SU-DHL-6 (cell line): Measurements from ENCODE around the gene BIN1.

ENCODE experiments used
- H2AFZ ChIP-seq: fragments of 200-600 bp; sonication (generic); 2 replicates; pipeline ENCODE4 v1.6.1; 2014; ENCODE audit warnings: low read depth, mild to moderate bottlenecking, moderate library complexity, mixed read lengths, antibody characterized with exemption, low read length; ENCODE audit not compliant: severe bottlenecking
- H3F3A ChIP-seq: fragments of 200-600 bp; shearing (Covaris generic); 2 replicates; pipeline ENCODE4 v1.6.0; 2016; ENCODE audit warnings: antibody characterized with exemption, mild to moderate bottlenecking; ENCODE audit not compliant: insufficient read depth
- H3K27ac ChIP-seq: fragments of 200-600 bp; sonication (generic); 2 replicates; pipeline ENCODE4 v1.5.1; 2016; ENCODE audit warnings: low read depth, mild to moderate bottlenecking, low read length, moderate library complexity, mixed read lengths
- H3K27me3 ChIP-seq: fragments of 200-600 bp; sonication (generic), shearing (Covaris generic); 2 replicates; pipeline ENCODE4 v1.6.0; 2014; ENCODE audit warnings: mild to moderate bottlenecking, low read length
- H3K36me3 ChIP-seq: fragments of 200-600 bp; sonication (generic); 2 replicates; pipeline ENCODE4 v1.6.1; 2014; ENCODE audit warnings: mild to moderate bottlenecking, low read length, mixed read lengths
- H3K4me2 ChIP-seq: fragments of 300-600, 200-600 bp; shearing (Covaris generic), sonication (generic); 2 replicates; pipeline ENCODE4 v1.6.0; 2014; ENCODE audit warnings: low read length, low read depth, mild to moderate bottlenecking; ENCODE audit not compliant: poor library complexity, severe bottlenecking
- H3K4me3 ChIP-seq: fragments of 200-600 bp; sonication (generic); 2 replicates; pipeline ENCODE4 v1.5.1; 2014; ENCODE audit warnings: antibody characterized with exemption, low read length, mild to moderate bottlenecking, mixed read lengths; ENCODE audit not compliant: insufficient read depth, poor library complexity, severe bottlenecking
- H3K79me2 ChIP-seq: fragments of 200-600 bp; sonication (generic); 2 replicates; pipeline ENCODE4 v1.6.1; 2014; ENCODE audit warnings: mild to moderate bottlenecking, low read length, moderate library complexity; ENCODE audit not compliant: insufficient read depth
- H3K9ac ChIP-seq: fragments of 200-600 bp; sonication (generic); 2 replicates; pipeline ENCODE4 v1.7.0; 2014; ENCODE audit warnings: mild to moderate bottlenecking, low read length
- H3K9me2 ChIP-seq: fragments of 200-600 bp; sonication (generic); replicated peaks from 2 replicates; pipeline ENCODE4 v1.6.1; 2014; ENCODE audit warnings: low read length; ENCODE audit not compliant: insufficient read depth
- H3K9me3 ChIP-seq: fragments of 200-600 bp; sonication (generic); 2 replicates; pipeline ENCODE4 v1.6.1; 2014; ENCODE audit warnings: low read length, mixed read lengths; ENCODE audit not compliant: insufficient read depth
- H4K20me1 ChIP-seq: fragments of 200-600 bp; sonication (generic); 2 replicates; pipeline ENCODE4 v1.6.1; 2014; ENCODE audit warnings: low read depth, mild to moderate bottlenecking, antibody characterized with exemption, low read length, moderate library complexity, mixed read lengths
- EZH2phosphoT487 ChIP-seq: fragments of 200-600 bp; sonication (generic), shearing (Covaris generic); conservative IDR thresholded peaks from 2 replicates; pipeline ENCODE4 v1.6.1; 2018; ENCODE audit warnings: mild to moderate bottlenecking, antibody characterized with exemption, low read length, moderate library complexity, mixed read lengths
- TF ChIP-seq, protein P1 (sequence below): fragments of 200-600 bp; sonication (generic); IDR thresholded peaks from one replicate; pipeline ENCODE4 v1.5.1; 2017; ENCODE audit warnings: antibody characterized with exemption, mild to moderate bottlenecking, low read length, moderate library complexity; ENCODE audit not compliant: insufficient read depth, poor library complexity, severe bottlenecking

The BIN1 gene

DNA sequence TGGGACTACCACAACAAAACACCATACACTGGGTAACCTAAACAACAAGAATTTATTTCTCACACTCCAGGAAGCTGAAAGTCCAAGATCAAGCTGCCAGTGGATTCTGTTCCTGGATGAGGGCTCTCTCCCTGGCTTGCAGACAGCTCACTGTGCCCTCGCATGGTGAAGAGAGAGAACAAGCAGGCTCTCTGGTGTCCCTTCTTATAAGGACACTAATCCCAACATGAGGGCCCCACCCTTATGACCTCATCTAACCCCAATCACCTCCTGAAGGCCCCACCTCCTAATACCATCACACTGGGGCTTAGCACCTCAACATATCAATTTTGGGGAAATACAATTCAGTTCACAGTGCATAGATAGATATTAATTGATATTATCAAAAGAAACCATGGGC lies 83.5 kb downstream of the BIN1 start:
- H3K36me3 ChIP-seq: no peaks in the 10 kb centered on the region
- no peak overlapping the region for H3K9ac ChIP-seq
- H3K4me2 ChIP-seq: no peak overlapping the region
- no peaks in the 10 kb centered on the region for H3F3A ChIP-seq
- H3K4me3 ChIP-seq: no peak overlapping the region
- no peaks in the 10 kb centered on the region for H3K9me2 ChIP-seq
- no peaks in the 10 kb centered on the region for H4K20me1 ChIP-seq
- no peak overlapping the region for H3K27ac ChIP-seq
- no peak overlapping the region for H2AFZ ChIP-seq
- TF ChIP-seq, protein P1, sequence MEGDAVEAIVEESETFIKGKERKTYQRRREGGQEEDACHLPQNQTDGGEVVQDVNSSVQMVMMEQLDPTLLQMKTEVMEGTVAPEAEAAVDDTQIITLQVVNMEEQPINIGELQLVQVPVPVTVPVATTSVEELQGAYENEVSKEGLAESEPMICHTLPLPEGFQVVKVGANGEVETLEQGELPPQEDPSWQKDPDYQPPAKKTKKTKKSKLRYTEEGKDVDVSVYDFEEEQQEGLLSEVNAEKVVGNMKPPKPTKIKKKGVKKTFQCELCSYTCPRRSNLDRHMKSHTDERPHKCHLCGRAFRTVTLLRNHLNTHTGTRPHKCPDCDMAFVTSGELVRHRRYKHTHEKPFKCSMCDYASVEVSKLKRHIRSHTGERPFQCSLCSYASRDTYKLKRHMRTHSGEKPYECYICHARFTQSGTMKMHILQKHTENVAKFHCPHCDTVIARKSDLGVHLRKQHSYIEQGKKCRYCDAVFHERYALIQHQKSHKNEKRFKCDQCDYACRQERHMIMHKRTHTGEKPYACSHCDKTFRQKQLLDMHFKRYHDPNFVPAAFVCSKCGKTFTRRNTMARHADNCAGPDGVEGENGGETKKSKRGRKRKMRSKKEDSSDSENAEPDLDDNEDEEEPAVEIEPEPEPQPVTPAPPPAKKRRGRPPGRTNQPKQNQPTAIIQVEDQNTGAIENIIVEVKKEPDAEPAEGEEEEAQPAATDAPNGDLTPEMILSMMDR: no peak
- TF ChIP-seq EZH2phosphoT487: no peak
- H3K79me2 ChIP-seq: no peaks in the 10 kb centered on the region
- no peaks in the 10 kb centered on the region; the same call in 1 of the 2 replicates for H3K27me3 ChIP-seq
- no peaks in the 10 kb centered on the region for H3K9me3 ChIP-seq

DNA sequence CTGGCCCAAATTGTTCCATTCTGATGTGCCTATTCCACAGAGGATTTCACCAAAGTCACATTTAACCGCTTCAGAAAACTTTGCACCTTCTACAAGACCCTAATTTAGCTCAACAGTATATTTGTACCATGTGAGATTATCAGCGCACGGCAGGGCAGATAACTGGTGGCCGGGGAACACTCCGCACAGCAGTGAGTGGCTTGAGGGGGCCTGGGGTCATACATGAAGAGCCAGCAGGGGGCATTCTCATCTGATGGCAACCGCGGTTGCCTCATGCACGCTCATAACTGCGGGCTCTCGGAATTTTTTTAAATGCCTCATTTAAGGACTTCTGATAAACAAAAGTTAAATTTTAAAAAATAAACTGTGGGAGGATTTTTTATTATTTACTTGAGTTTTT lies 84.1 kb downstream of the BIN1 start:
- Histone ChIP-seq H3K9ac (no peak overlapping the region), H4K20me1 (no peaks in the 10 kb centered on the region), H3K4me3 (no peak overlapping the region), H3K27ac (no peak overlapping the region), H3K27me3 (no peaks in the 10 kb centered on the region; the same call in 1 of the 2 replicates), H3K36me3 (no peaks in the 10 kb centered on the region), H3F3A (no peaks in the 10 kb centered on the region), H3K79me2 (no peaks in the 10 kb centered on the region), H3K9me2 (no peaks in the 10 kb centered on the region), H3K4me2 (no peak overlapping the region), H3K9me3 (no peaks in the 10 kb centered on the region), H2AFZ (no peak overlapping the region)
- TF ChIP-seq EZH2phosphoT487: no peak
- TF ChIP-seq, protein P1: no peak

DNA sequence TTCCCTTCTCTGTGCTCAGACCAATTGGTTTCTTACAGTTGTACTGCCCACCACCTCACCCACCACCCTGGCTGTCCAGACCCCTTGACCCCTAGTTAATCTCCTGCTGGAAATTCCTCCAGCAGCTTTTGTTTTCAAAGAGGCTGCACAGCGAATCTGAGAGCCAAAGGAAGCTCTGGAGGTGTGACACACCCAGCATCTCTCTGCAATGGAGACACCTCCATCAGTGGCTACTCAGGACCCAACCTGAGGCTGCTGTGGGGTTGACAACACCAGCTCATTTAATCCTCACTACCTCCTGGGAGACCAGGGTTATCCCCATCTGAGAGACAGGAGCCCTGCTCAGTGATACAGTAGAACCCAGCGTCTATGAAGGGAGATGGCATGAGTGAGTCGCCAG lies 86.4 kb downstream of the BIN1 start:
- H3K36me3 ChIP-seq: no peaks in the 10 kb centered on the region
- no peak overlapping the region for H2AFZ ChIP-seq
- no peaks in the 10 kb centered on the region for H3K79me2 ChIP-seq
- H3K4me3 ChIP-seq: no peak overlapping the region
- no peaks in the 10 kb centered on the region for H3K9me2 ChIP-seq
- no peak overlapping the region for H3K27ac ChIP-seq
- no peaks in the 10 kb centered on the region for H3F3A ChIP-seq
- H3K9ac ChIP-seq: no peak overlapping the region
- TF ChIP-seq, protein P1: no peak
- TF ChIP-seq EZH2phosphoT487: no peak
- no peaks in the 10 kb centered on the region for H3K9me3 ChIP-seq
- no peaks in the 10 kb centered on the region for H4K20me1 ChIP-seq
- H3K4me2 ChIP-seq: no peak overlapping the region
- H3K27me3 ChIP-seq: no peaks in the 10 kb centered on the region
